ENCODE results near the gene CASP2.
A peak's percentile ranks its signal among the peaks of the same experiment; 100 is the strongest.

CASP2 gene

GRCh38 chr7:143287935-143288826, at the start of gene CASP2:
Gene CASP2 (plus strand): TSS chr7:143288351. CDS start chr7:143288456, 105 bp downstream.
- DNase-seq (ENCODE audit: low read depth), result peak; percentile 95

DNA sequence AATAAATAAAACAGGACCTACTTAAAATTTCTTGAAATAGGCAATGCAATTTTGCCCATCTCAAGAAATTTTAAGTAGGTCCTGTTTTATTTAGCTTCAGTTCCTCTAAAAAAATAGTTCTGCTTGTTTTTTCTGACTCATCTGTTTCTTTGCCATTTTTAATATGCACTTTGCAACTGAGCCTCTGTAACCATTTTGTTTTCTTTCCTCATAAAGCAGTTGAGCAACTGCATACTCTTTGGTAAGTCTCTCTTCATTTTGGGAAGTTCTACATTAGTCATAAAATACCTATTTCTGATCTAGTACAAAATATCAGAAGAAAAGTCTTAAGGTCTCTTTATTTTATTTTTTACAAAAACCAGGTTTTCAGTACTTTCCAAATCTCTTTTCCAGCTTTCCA, 48.3 kb upstream of the CASP2 start:
- no peak for DNase-seq (ENCODE audit: low read depth)

GRCh38 chr7:143240291-143241168, 47.6 kb upstream of the CASP2 start:
- peak; percentile 55 for DNase-seq (ENCODE audit: low read depth)

DNA sequence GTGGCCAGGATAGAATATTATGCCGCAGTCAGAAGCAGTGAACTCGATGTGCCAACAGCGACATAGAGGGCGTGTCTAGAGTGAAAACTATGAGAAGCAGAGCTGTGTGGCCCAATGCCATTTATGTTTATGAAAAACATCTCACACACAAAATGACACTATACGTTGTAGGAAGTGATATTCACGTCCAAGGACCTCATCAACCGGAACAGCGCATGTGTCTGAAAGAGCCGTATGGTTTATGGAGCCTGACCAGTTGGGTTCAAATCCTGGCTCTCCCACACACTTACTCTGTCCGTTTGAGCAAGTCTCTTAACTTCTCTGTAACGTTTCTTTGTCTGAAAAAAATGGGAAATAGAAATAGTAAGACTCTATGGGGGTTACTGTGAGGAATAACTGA, 45.8 kb upstream of the CASP2 start:
- no peak for DNase-seq (ENCODE audit: low read depth)

GRCh38 chr7:143243111-143243510, 45.0 kb upstream of the CASP2 start:
- DNase-seq (ENCODE audit: low read depth), result no peak

- DNase-seq (ENCODE audit: low read depth), result no peak
Measured at GRCh38 chr7:143243614-143244013, 44.5 kb upstream of the CASP2 start.

- DNase-seq (ENCODE audit: low read depth), result no peak
Measured at GRCh38 chr7:143244321-143244720, 43.8 kb upstream of the CASP2 start.

- DNase-seq (ENCODE audit: low read depth), result no peak
Measured at GRCh38 chr7:143245123-143245522, 43.0 kb upstream of the CASP2 start.

DNA sequence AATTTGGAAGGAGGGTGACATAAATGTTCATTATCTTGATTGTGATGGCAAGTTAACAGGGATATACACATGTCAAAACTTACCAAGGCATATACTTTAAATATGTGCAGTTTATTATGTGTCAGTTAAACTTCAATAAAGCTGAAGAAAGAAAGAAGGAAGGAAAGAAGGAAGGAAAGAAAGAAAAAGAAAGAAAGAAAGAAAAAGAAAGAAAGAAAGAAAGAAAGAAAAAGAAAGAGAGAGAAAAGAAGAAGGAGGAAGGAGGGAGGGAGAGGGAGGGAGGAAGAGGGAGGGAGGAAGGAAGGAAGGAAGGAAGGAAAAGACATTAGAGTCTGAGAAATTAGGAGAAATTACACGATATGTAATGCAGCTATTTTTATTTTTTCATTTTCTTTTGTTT, 40.8 kb upstream of the CASP2 start:
- DNase-seq (ENCODE audit: low read depth), result no peak

DNA sequence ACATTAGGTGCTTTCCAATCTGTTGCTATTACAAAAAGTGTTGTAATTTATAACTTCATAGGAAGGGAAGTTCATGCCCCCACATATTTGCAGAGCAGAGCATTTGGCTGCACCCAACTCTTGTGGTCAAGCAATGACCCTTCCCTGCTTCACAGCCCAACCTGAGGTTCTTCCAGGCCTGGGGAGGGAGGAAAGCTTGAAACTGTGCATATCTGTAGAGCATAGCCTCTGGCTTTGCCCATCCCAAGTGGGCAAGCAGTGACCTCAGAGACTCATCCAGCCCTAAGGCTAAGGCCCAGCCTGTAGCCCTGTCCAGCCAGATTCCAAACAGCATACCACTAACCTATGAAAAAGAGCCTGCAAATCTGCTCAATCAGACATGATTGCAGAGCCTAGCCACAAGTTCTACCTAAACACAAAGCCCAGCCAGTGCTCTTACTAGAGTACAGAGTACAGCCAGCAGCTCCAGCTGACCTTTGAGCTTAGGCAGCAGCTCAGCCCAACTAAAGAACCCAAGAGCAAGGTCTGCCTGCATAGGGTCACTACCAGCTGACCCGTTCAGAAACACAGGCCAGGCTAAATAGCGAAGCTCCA, 39.3 kb upstream of the CASP2 start:
- DNase-seq (ENCODE audit: low read depth), result no peak

DNA sequence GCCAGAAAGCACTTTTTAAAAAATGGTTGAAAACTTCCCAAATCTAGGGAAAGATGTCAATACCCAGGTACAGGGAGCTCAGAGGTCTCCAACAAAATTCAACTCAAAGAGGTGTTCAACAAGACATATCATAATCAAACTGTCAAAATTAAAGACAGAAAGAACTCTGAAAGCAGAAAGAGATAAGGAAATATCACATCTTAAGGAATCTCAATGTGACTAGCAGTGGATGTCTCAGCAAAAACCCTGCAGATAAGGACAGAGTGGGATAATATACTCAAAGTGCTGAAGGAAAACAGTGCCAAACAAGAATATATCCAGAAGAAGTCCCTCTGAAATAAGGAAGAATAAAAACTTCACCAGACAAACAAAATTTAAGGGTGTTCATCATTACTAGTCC, 38.0 kb upstream of the CASP2 start:
- no peak for DNase-seq (ENCODE audit: low read depth)

DNA sequence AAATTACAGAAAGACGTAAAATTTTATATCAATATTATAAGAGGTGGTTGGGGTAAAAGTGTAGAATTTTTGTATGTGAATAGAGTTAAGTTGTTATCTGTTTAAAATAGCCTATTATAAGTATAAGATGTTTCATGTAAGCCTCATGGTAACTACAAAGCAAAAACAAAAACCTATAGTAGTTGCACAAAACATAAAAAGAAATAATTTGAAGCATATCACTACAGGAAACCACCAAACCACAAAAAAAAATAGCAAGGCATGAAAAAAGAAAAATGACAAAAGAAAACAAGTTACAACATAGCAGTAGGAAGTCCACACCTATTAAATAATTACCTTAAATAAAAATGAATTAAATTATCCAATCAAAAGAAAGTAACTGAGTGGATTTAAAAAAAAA, 37.3 kb upstream of the CASP2 start:
- no peak for DNase-seq (ENCODE audit: low read depth)

DNA sequence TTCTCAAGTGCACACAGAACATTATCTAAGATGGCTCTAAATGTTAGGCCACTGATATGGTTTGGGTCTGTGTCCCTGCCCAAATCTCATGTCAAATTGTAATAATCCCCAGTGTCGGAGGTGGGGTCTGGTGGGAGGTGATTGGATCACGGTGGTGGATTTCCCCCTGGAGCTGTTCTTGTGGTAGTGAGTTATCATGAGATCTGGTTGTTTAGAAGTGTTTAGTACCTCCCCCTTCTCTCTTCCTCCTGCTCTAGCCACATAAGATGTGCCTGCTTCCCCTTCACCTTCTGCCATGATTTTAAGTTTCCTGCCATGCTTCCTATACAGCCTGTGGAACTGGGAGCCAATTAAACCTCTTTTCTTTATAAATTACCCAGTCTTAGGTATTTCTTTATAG, 36.1 kb upstream of the CASP2 start:
- DNase-seq (ENCODE audit: low read depth), result no peak

DNA sequence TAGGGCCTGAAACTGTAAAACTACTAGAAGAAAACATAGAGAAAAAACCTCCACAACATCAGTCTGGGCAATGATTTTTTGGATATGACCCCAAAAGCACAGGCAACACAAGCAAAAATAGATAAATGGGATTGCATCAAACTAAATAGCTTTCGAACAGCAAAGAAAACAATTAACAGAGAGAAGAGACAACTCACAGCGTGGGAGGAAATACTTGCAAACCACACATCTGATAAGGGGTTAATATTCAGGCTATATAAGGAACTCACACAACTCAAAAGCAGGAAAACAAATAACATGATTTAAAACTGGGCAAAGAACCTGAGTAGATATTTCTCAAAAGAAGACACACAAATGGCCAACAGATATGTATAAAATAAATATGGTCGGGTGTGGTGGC, 32.6 kb upstream of the CASP2 start:
- DNase-seq (ENCODE audit: low read depth), result no peak

DNA sequence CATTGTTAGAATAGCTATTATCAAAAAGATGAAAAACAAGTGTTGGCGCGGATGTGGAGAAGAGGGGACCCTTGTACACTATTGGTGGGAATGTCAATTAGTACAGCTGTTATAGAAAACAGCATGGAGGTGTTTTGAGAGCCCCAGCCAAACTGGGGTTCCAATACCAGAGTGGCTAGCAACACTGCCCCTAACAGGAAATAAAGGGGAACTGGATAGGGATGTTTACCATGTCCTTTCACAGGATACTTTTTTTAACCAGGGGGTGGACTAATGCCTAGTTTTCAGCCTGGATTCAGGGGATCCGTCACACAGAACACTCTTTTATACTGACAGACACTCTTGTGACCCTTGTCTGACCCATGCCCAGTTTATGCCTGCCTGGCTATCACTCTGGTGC, 31.8 kb upstream of the CASP2 start:
- no peak for DNase-seq (ENCODE audit: low read depth)

DNA sequence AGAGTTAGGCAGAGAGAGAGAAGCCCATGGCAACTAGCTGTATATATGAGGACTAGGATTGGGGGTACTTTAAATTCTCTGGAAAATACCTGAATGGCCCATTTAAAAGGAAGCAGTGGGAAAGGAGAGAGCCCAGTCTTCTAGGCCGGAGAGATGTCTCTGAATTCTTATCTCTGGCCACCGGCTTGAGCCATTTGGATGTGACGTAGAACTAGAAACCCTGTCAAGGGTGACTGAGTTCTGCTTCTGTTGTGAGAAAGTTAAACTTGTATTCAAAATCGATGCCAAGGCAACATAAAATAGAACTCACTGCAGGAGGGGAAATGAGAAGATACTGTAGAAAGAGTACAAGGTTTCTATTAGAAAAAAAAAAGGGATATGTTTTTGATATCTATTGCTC, 31.2 kb upstream of the CASP2 start:
- no peak for DNase-seq (ENCODE audit: low read depth)

GRCh38 chr7:143257501-143257900, 30.6 kb upstream of the CASP2 start:
- no peak for DNase-seq (ENCODE audit: low read depth)

- no peak for DNase-seq (ENCODE audit: low read depth)
Measured at GRCh38 chr7:143258831-143259230, 29.3 kb upstream of the CASP2 start.

- DNase-seq (ENCODE audit: low read depth), result no peak
Measured at GRCh38 chr7:143259765-143260164, 28.4 kb upstream of the CASP2 start.

DNA sequence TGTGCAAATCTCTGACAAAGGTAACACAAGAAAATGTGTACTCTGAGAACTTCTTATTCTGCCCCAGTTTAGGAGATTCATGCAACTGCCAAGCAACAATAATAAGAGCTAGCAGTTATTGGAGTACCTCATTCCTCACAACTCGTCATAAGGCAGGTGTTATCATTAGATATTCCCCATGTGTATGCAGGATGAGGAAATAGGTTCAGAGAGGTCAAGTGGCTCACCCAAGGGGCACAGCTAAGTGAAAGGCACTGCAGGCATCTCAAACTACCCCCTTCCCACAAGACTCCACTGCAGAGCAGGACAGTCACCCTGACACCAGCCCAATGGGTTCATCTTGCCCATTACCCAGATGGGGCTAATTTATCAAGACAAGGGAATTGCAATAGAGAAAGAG, 26.2 kb upstream of the CASP2 start:
- DNase-seq (ENCODE audit: low read depth), result no peak

GRCh38 chr7:143263266-143264195, 24.6 kb upstream of the CASP2 start, which contains the start of gene GSTK1:
Gene GSTK1 (plus strand): TSS chr7:143263441. CDS start chr7:143263514, 73 bp downstream.
- peak; percentile 75 for DNase-seq (ENCODE audit: low read depth)

Measured in activated gamma-delta T cell treated with anti-CD3 and anti-CD28 coated beads, Interleukin-2, amount 50 U/mL, for 16 hours (primary cell).